Measurements from ENCODE around the gene HCFC1R1. TPM values are rescaled to one million over a fixed set of nuclear protein-coding genes. Genes with fewer than 3 reads are reported as not detected.

Gene HCFC1R1
- total RNA-seq, 1 donor from 2014 or later, result 1.6 TPM

DNA sequence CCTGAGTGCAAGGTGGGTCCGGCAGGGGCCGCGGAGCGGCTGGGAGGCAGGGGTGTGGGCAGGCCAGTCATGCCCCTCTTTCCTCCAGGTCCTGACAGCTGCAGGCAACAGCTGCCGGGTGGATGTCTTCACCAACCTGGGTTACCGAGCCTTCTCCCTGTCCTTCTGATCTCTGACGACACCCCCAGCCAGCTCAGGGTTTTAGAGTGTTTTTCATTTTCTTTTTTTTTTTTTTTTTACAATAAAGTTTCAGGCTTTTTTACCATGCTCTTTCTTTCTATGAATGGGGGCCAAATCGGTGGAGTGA lies 3.7 kb upstream of the HCFC1R1 start:
- H3K9me3 Mint-ChIP-seq, result no peaks in the 10 kb centered on the region
- Histone ChIP-seq H3K27ac (no peak overlapping the region), H3K27me3 (peaks cover 15% of the 10 kb centered on the region), H3K79me2 (ENCODE audit: low read depth) (peaks cover 10% of the 10 kb centered on the region), H3F3A (ENCODE audit: low read depth) (peaks cover 24% of the 10 kb centered on the region), H3K36me3 (no peaks in the 10 kb centered on the region), H3K9ac (no peak overlapping the region), H4K20me1 (ENCODE audit: low read depth) (peaks cover 46% of the 10 kb centered on the region), H3K4me2 (no peak overlapping the region), H2AFZ (replicated peaks) (no peak overlapping the region), H3K9me3 (ENCODE audit: low read depth) (no peaks in the 10 kb centered on the region), H3K4me3 (no peak overlapping the region), H3K4me1 (peaks cover 18% of the 10 kb centered on the region)
- no peak overlapping the region for H3K27ac Mint-ChIP-seq
- H3K36me3 Mint-ChIP-seq, result peaks cover 9% of the 10 kb centered on the region
- no peak overlapping the region for H3K4me3 Mint-ChIP-seq
- H3K4me1 Mint-ChIP-seq, result peaks cover 28% of the 10 kb centered on the region
- DNase-seq (ENCODE audit: low spot score), result no peak
- no peak for TF ChIP-seq EZH2 (IDR thresholded peaks at IDR 0.05)
- TF ChIP-seq, protein P1, sequence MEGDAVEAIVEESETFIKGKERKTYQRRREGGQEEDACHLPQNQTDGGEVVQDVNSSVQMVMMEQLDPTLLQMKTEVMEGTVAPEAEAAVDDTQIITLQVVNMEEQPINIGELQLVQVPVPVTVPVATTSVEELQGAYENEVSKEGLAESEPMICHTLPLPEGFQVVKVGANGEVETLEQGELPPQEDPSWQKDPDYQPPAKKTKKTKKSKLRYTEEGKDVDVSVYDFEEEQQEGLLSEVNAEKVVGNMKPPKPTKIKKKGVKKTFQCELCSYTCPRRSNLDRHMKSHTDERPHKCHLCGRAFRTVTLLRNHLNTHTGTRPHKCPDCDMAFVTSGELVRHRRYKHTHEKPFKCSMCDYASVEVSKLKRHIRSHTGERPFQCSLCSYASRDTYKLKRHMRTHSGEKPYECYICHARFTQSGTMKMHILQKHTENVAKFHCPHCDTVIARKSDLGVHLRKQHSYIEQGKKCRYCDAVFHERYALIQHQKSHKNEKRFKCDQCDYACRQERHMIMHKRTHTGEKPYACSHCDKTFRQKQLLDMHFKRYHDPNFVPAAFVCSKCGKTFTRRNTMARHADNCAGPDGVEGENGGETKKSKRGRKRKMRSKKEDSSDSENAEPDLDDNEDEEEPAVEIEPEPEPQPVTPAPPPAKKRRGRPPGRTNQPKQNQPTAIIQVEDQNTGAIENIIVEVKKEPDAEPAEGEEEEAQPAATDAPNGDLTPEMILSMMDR (IDR thresholded peaks at IDR 0.05), result no peak
- no peak for TF ChIP-seq EZH2phosphoT487 (IDR thresholded peaks at IDR 0.05)
- peaks cover 22% of the 10 kb centered on the region for H3K27me3 Mint-ChIP-seq (ENCODE audit: insufficient read depth, low read depth)

DNA sequence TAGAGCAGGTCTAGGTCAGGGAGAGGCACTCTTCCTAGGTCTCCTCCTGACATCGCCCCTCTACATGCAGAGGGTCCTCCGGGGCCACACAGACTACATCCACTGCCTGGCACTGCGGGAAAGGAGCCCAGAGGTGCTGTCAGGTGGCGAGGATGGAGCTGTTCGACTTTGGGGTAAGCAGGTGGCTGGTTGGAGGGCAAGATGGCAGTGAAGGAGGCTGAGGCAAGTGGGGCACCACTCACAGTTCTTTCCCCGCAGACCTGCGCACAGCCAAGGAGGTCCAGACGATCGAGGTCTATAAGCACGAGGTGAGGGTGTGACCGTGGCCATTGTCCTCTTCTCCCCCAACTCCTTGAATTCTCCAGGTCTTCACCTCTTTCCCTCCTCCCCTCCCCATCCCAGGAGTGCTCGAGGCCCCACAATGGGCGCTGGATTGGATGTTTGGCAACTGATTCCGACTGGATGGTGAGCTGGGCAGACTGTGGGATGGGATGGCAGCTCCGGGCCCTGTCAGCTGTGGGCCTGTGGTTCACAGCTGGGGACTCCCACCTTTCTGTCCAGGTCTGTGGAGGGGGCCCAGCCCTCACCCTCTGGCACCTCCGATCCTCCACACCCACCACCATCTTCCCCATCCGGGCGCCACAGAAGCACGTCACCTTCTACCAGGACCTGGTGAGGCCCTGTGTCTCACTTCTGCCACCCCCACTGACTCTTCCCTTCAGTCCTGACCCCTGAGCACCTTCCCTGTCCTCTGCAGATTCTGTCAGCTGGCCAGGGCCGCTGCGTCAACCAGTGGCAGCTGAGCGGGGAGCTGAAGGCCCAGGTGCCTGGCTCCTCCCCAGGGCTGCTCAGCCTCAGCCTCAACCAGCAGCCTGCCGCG lies 3.1 kb upstream of the HCFC1R1 start:
- Histone ChIP-seq H3K9ac (no peak overlapping the region), H3K9me3 (ENCODE audit: low read depth) (no peaks in the 10 kb centered on the region), H3K79me2 (ENCODE audit: low read depth) (peaks cover 10% of the 10 kb centered on the region), H3K36me3 (no peaks in the 10 kb centered on the region), H3F3A (ENCODE audit: low read depth) (peaks cover 30% of the 10 kb centered on the region), H3K27ac (no peak overlapping the region), H2AFZ (replicated peaks) (no peak overlapping the region), H3K27me3 (peaks cover 11% of the 10 kb centered on the region), H3K4me1 (peaks cover 23% of the 10 kb centered on the region), H3K4me2 (no peak overlapping the region), H4K20me1 (ENCODE audit: low read depth) (peaks cover 51% of the 10 kb centered on the region), H3K4me3 (no peak overlapping the region)
- DNase-seq (ENCODE audit: low spot score), result no peak
- H3K27ac Mint-ChIP-seq, result no peak overlapping the region
- no peaks in the 10 kb centered on the region for H3K9me3 Mint-ChIP-seq
- peaks cover 34% of the 10 kb centered on the region for H3K4me1 Mint-ChIP-seq
- peaks cover 20% of the 10 kb centered on the region for H3K27me3 Mint-ChIP-seq (ENCODE audit: insufficient read depth, low read depth)
- peak overlapping the region; percentile 8 for H3K4me3 Mint-ChIP-seq
- no peak for TF ChIP-seq EZH2phosphoT487 (IDR thresholded peaks at IDR 0.05)
- TF ChIP-seq, protein P1 (IDR thresholded peaks at IDR 0.05), result no peak
- TF ChIP-seq EZH2 (IDR thresholded peaks at IDR 0.05), result no peak
- H3K36me3 Mint-ChIP-seq, result peaks cover 9% of the 10 kb centered on the region

DNA sequence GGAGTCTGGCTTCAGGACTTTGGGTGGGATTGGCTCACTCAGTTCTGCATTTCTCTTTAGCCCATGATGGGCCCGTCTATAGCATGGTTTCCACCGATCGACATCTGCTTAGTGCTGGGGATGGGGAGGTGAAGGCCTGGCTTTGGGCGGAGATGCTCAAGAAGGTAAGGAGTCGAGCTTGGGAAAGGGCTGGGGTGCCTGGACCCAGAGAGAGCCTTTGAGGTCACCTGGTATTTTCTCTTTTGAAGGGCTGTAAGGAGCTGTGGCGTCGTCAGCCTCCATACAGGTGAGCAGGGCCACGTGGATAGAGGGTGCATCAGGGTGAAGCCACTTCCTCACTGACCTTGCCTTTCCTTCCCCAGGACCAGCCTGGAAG lies 2.2 kb upstream of the HCFC1R1 start:
- Histone ChIP-seq H3K4me2 (no peak overlapping the region), H3F3A (ENCODE audit: low read depth) (peaks cover 34% of the 10 kb centered on the region), H3K4me1 (peaks cover 19% of the 10 kb centered on the region), H2AFZ (replicated peaks) (no peak overlapping the region), H3K79me2 (ENCODE audit: low read depth) (peaks cover 10% of the 10 kb centered on the region), H3K4me3 (no peak overlapping the region), H3K27ac (no peak overlapping the region), H3K9me3 (ENCODE audit: low read depth) (no peaks in the 10 kb centered on the region), H3K9ac (no peak overlapping the region), H3K36me3 (no peaks in the 10 kb centered on the region), H3K27me3 (peaks cover 12% of the 10 kb centered on the region), H4K20me1 (ENCODE audit: low read depth) (peaks cover 53% of the 10 kb centered on the region)
- H3K27ac Mint-ChIP-seq, result no peak overlapping the region
- peak overlapping the region; percentile 38 for H3K4me3 Mint-ChIP-seq
- TF ChIP-seq, protein P1 (IDR thresholded peaks at IDR 0.05), result no peak
- TF ChIP-seq EZH2 (IDR thresholded peaks at IDR 0.05), result no peak
- no peak for TF ChIP-seq EZH2phosphoT487 (IDR thresholded peaks at IDR 0.05)
- peaks cover 39% of the 10 kb centered on the region for H3K4me1 Mint-ChIP-seq
- no peak for DNase-seq (ENCODE audit: low spot score)
- no peaks in the 10 kb centered on the region for H3K9me3 Mint-ChIP-seq
- H3K36me3 Mint-ChIP-seq, result peaks cover 9% of the 10 kb centered on the region
- H3K27me3 Mint-ChIP-seq (ENCODE audit: insufficient read depth, low read depth), result peaks cover 22% of the 10 kb centered on the region
